HepG2 (cell line): ENCODE data around the gene SIRT7. TPM values are rescaled to one million over a fixed set of nuclear protein-coding genes. Genes with fewer than 3 reads are reported as not detected.

Source experiments
- DR1 ChIP-seq: sonication (generic); formaldehyde crosslinking; IDR thresholded peaks from 2 replicates; pipeline ENCODE4 v1.8.0; 2021; ENCODE audit warnings: mild to moderate bottlenecking, missing genetic modification reagents, inconsistent platforms
- FOXK1 ChIP-seq: sonication (generic); formaldehyde crosslinking; IDR thresholded peaks from 2 replicates; pipeline ENCODE4 v1.4.0; 2020; ENCODE audit warnings: low read depth, missing genetic modification reagents, borderline replicate concordance
- HNRNPK ChIP-seq: fragments of 200-400 bp; formaldehyde crosslinking; IDR thresholded peaks from 2 replicates; pipeline ENCODE4 v1.6.1; 2018; ENCODE audit warnings: low read length, low read depth, moderate library complexity, mild to moderate bottlenecking; ENCODE audit not compliant: poor library complexity, severe bottlenecking
- MEIS2 ChIP-seq: sonication (generic); formaldehyde crosslinking; IDR thresholded peaks from 2 replicates; pipeline ENCODE4 v1.9.0; 2021; ENCODE audit warnings: mild to moderate bottlenecking, missing genetic modification reagents
- MLLT10 ChIP-seq: sonication (generic); formaldehyde crosslinking; IDR thresholded peaks from 2 replicates; pipeline ENCODE4 v1.4.0; 2020; ENCODE audit warnings: missing genetic modification reagents
- NFATC3 ChIP-seq: sonication (generic); formaldehyde crosslinking; IDR thresholded peaks from 2 replicates; pipeline ENCODE4 v1.5.1; 2020; ENCODE audit warnings: mild to moderate bottlenecking, missing genetic modification reagents
- NFKBIZ ChIP-seq: IDR thresholded peaks from 2 replicates; pipeline ENCODE4 v1.6.1; 2018; ENCODE audit warnings: missing genetic modification reagents, missing compliant biosample characterization
- SAFB2 ChIP-seq: sonication (generic); formaldehyde crosslinking; IDR thresholded peaks from 2 replicates; pipeline ENCODE4 v1.5.1; 2020; ENCODE audit warnings: missing genetic modification reagents, low read depth, mild to moderate bottlenecking, borderline replicate concordance
- SIX4 ChIP-seq: sonication (generic); formaldehyde crosslinking; IDR thresholded peaks from 2 replicates; pipeline ENCODE4 v1.4.0; 2020; ENCODE audit warnings: missing genetic modification reagents
- SMAD1 ChIP-seq: sonication (generic); formaldehyde crosslinking; IDR thresholded peaks from 2 replicates; pipeline ENCODE4 v1.4.0; 2020; ENCODE audit warnings: missing genetic modification reagents, low read depth, mild to moderate bottlenecking, borderline replicate concordance
- SOX13 ChIP-seq, 3 experiments: fragments of 450-650 bp in 1 of 3; sonication (generic) in 1 of 3; formaldehyde crosslinking in 1 of 3; IDR thresholded peaks in 2 of 3; conservative IDR thresholded peaks in 1 of 3; 2 replicates each; pipeline versions ENCODE4 v1.5.0 to v1.6.1; 2016 to 2020; ENCODE audit warnings: antibody characterized with exemption in 1 of 3, mild to moderate bottlenecking in 1 of 3, missing compliant biosample characterization in 1 of 3, missing genetic modification reagents in 1 of 3, moderate library complexity in 1 of 3
- SSRP1 ChIP-seq: IDR thresholded peaks from 2 replicates; pipeline ENCODE4 v1.6.1; 2016; ENCODE audit warnings: control low read depth
- TEAD2 ChIP-seq: sonication (generic); formaldehyde crosslinking; IDR thresholded peaks from 2 replicates; pipeline ENCODE4 v1.9.0; 2021; ENCODE audit warnings: missing genetic modification reagents
- XRCC5 ChIP-seq: fragments of 200-400 bp; formaldehyde crosslinking; optimal IDR thresholded peaks from 2 replicates; pipeline ENCODE3; 2017; ENCODE audit warnings: mild to moderate bottlenecking, low read length
- ZIK1 ChIP-seq: sonication (generic); formaldehyde crosslinking; IDR thresholded peaks from 2 replicates; pipeline ENCODE4 v1.5.0; 2020; ENCODE audit warnings: mild to moderate bottlenecking, low read depth, missing genetic modification reagents, borderline replicate concordance
- ZMYM4 ChIP-seq: sonication (generic); formaldehyde crosslinking; IDR thresholded peaks from 2 replicates; pipeline ENCODE4 v1.8.1; 2023; ENCODE audit warnings: mild to moderate bottlenecking, missing genetic modification reagents
- ZNF101 ChIP-seq: sonication (generic); formaldehyde crosslinking; IDR thresholded peaks from 2 replicates; pipeline ENCODE4 v1.4.0; 2020; ENCODE audit warnings: mild to moderate bottlenecking, low read depth, missing genetic modification reagents, borderline replicate concordance
- ZNF17 ChIP-seq: sonication (generic); formaldehyde crosslinking; IDR thresholded peaks from 2 replicates; pipeline ENCODE4 v1.5.0; 2020; ENCODE audit warnings: mild to moderate bottlenecking, missing genetic modification reagents
- ZNF207 ChIP-seq: fragments of 450-650 bp; IDR thresholded peaks from 2 replicates; pipeline ENCODE4 v1.6.1; 2016; ENCODE audit warnings: antibody characterized with exemption, borderline replicate concordance
- ZNF264 ChIP-seq: sonication (generic); formaldehyde crosslinking; IDR thresholded peaks from 2 replicates; pipeline ENCODE4 v1.4.0; 2020; ENCODE audit warnings: missing genetic modification reagents
- ZNF772 ChIP-seq: sonication (generic); formaldehyde crosslinking; IDR thresholded peaks from 2 replicates; pipeline ENCODE4 v1.5.0; 2020; ENCODE audit warnings: mild to moderate bottlenecking, missing genetic modification reagents
- polyA plus RNA-seq, 8 experiments: library from polyadenylated mRNA; depleted of rRNA in 3 of 8; stranded (reverse) in 7 of 8; unstranded in 1 of 8; fragments of >200 nt; fragmentation: Illumina TruSeq in 4 of 8; extraction: Trizol in 4 of 8; gene quantifications; 2 replicates each; pipeline versions ENCODE4 v1.2.1 to v1.2.3, GENCODE V29; 2011 to 2016; ENCODE audit warnings: low read depth in 4 of 8, missing spikeins in 1 of 8, mixed read lengths in 1 of 8; ENCODE audit not compliant: insufficient read depth in 1 of 8
- total RNA-seq, 5 experiments: library from RNA; depleted of rRNA; stranded (reverse); fragments of >200 nt; fragmentation: Illumina TruSeq; extraction: Trizol; gene quantifications; 2 replicates each; pipeline ENCODE4 v1.2.3, GENCODE V29; 2016; ENCODE audit warnings: low read depth in 1 of 5
- TF ChIP-seq, protein P1 (sequence below): sonication (generic); formaldehyde crosslinking; IDR thresholded peaks from 2 replicates; pipeline ENCODE4 v1.5.1; 2020; ENCODE audit warnings: mild to moderate bottlenecking, missing genetic modification reagents
- TF ChIP-seq, protein P2 (sequence below): sonication (generic); formaldehyde crosslinking; IDR thresholded peaks from 2 replicates; pipeline ENCODE4 v1.8.0; 2022; ENCODE audit warnings: missing genetic modification reagents, mild to moderate bottlenecking, moderate library complexity, borderline replicate concordance
- TF ChIP-seq, protein P3 (sequence below): sonication (generic); formaldehyde crosslinking; IDR thresholded peaks from 2 replicates; pipeline ENCODE4 v1.4.0; 2020; ENCODE audit warnings: missing genetic modification reagents

Gene SIRT7
- total and polyA plus RNA-seq, 2 of the 13 experiments (the other 11 are each of a cell fraction or from before 2014, with no cell fraction given) = 8.3 to 24.8 TPM

DNA sequence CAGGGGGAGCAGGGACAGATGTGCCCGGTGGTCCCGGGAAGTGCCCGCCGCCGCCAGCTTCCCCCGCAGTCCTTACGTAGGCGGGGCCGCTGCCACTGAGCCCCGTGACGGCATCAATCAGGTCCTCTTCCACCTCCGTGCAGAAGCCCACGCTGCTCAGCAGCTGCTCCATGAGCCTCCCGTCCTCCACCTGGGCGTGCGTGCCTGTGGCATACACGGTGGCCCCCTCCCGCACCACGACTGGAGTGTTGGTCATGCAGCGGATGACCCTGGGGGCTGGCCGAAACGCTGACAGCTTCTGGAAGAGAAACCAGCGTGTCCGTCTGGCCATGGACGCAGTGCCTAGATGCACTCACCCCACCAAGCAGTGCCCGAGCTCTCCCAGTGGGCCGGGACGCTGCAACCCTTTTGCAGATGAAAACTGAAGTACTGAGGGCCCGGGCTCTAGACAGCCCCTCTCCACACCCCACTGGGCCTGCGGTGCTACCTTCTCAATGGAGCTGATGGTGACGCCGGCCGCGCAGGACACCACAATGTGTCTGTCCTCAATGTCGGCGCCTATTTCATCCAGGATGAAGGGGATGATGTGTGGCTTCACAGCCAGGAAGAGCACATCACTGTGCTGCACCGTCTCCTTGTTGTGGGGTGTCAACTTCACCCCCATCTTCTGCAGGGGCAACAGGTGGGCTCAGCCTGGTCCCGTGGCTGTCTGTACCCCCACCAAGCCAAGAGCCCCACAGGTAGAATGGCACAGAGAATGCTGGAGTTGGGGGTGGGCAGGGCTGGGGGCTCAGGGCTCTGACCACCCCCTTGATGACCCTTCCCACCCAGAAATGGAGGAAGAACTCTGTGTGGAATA, 17.1 kb upstream of the SIRT7 start (continued):
- TF ChIP-seq, protein P1, sequence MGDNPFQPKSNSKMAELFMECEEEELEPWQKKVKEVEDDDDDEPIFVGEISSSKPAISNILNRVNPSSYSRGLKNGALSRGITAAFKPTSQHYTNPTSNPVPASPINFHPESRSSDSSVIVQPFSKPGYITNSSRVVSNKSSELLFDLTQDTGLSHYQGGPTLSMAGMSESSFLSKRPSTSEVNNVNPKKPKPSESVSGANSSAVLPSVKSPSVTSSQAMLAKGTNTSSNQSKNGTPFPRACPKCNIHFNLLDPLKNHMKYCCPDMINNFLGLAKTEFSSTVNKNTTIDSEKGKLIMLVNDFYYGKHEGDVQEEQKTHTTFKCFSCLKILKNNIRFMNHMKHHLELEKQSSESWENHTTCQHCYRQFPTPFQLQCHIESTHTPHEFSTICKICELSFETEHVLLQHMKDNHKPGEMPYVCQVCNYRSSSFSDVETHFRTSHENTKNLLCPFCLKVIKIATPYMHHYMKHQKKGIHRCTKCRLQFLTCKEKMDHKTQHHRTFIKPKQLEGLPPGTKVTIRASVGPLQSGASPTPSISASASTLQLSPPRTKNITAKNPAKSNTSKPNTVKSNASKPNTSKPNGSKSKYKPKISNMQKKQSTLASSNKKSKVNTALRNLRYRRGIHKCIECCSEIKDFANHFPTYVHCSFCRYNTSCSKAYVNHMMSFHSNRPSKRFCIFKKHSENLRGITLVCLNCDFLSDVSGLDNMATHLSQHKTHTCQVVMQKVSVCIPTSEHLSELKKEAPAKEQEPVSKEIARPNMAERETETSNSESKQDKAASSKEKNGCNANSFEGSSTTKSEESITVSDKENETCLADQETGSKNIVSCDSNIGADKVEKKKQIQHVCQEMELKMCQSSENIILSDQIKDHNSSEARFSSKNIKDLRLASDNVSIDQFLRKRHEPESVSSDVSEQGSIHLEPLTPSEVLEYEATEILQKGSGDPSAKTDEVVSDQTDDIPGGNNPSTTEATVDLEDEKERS = no peak
- TF ChIP-seq ZNF17 (no peak), SAFB2 (0 out of 2 replicates have a peak, but pooled peaks have one; percentile 47), ZMYM4 (CRISPR knock-in tag) (no peak), XRCC5 (no peak), HNRNPK (no peak), MEIS2 (CRISPR knock-in tag) (no peak), SOX13 (IDR thresholded peaks at IDR 0.05) (no peak), SOX13 (CRISPR knock-in tag; conservative IDR thresholded peaks at IDR 0.05 in 1 of 2, IDR thresholded peaks at IDR 0.05 in 1 of 2) (no peak), ZNF264 (CRISPR knock-in tag) (no peak), FOXK1 (no peak), NFATC3 (CRISPR knock-in tag) (no peak), MLLT10 (CRISPR knock-in tag) (no peak), SIX4 (CRISPR knock-in tag) (no peak), SMAD1 (CRISPR knock-in tag) (no peak), ZIK1 (CRISPR knock-in tag) (no peak), NFKBIZ (CRISPR knock-in tag) (no peak), ZNF772 (CRISPR knock-in tag) (no peak), ZNF101 (CRISPR knock-in tag) (no peak), DR1 (CRISPR knock-in tag) (no peak), ZNF207 (no peak), TEAD2 (CRISPR knock-in tag) (no peak), SSRP1 (CRISPR knock-in tag) (0 out of 2 replicates have a peak, but pooled peaks have one; percentile 34)
- TF ChIP-seq, protein P2, sequence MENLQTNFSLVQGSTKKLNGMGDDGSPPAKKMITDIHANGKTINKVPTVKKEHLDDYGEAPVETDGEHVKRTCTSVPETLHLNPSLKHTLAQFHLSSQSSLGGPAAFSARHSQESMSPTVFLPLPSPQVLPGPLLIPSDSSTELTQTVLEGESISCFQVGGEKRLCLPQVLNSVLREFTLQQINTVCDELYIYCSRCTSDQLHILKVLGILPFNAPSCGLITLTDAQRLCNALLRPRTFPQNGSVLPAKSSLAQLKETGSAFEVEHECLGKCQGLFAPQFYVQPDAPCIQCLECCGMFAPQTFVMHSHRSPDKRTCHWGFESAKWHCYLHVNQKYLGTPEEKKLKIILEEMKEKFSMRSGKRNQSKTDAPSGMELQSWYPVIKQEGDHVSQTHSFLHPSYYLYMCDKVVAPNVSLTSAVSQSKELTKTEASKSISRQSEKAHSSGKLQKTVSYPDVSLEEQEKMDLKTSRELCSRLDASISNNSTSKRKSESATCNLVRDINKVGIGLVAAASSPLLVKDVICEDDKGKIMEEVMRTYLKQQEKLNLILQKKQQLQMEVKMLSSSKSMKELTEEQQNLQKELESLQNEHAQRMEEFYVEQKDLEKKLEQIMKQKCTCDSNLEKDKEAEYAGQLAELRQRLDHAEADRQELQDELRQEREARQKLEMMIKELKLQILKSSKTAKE (CRISPR knock-in tag) = peak; percentile 28; the same call in 1 of the 2 replicates
- TF ChIP-seq, protein P3, sequence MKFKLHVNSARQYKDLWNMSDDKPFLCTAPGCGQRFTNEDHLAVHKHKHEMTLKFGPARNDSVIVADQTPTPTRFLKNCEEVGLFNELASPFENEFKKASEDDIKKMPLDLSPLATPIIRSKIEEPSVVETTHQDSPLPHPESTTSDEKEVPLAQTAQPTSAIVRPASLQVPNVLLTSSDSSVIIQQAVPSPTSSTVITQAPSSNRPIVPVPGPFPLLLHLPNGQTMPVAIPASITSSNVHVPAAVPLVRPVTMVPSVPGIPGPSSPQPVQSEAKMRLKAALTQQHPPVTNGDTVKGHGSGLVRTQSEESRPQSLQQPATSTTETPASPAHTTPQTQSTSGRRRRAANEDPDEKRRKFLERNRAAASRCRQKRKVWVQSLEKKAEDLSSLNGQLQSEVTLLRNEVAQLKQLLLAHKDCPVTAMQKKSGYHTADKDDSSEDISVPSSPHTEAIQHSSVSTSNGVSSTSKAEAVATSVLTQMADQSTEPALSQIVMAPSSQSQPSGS (CRISPR knock-in tag) = no peak
